CD4-positive, alpha-beta T cell treated with Interleukin-6 for 4 hours (primary cell): ENCODE results near the gene PPBP.
"Not testable (repeated sequence)": the region's sequence is repeated elsewhere in the genome, so short reads cannot be mapped to it uniquely, and the experiment has no call there.

Experiments
- DNase-seq: peaks from one replicate; pipeline ENCODE4 v3.0.0-alpha.2; 2020; ENCODE audit warnings: mixed read lengths

Gene PPBP

GRCh38 chr4:73991742-73992000 lies 3.7 kb upstream of the PPBP start:
- DNase-seq: no peak

DNA sequence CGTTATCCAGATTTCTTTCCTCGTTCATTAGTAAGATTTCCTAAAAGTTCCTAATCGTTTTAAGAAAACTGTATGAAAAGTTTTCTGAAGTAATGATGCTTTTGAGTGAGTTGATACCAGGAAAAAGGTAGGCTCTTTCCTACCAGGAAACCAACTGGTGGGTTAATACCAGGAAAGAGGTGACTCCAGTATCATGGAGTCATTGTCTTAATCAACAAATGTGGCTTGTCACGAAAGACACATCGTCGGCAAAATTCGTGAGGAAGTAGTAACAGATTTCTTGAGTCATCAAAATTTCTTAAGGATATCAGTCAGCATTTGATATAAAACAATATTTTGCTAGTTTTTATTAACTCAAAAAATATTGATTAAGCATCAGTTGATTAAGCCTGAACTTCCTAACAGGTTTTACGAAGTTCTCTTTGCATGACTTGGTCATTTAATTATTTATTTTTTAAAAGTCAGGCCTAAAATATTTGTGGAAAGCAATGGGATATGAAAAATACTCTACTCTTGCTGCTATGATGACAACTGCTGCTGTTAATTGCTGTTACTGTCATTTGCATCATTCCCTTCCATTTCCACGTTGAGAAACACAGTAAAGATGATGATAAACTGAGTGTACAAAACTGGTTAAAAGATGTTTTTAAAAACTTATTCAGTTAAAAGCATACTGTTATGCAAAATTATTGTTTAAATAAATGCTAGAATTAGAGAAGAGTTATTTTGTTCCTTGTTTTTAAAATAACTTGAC lies 3.2 kb upstream of the PPBP start:
- no peak for DNase-seq

DNA sequence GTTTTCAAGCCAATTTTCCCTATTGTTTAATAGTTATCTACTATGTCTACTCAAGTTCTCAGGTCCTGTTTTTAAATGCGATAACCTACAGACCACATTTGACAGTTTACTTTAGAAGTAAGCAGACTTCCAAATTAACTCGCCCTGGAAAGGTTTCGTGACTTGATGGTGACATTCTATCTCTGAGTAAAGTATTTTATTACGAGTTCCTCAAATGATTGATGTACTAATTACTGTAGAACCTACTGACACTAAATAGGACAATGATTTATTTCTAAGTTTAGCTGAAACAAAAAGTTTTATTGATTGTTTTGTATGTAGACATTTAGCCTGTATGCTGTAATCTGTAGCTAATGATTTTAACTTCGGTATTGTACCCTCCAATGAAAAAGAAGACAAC lies 1.9 kb upstream of the PPBP start:
- no peak for DNase-seq

DNA sequence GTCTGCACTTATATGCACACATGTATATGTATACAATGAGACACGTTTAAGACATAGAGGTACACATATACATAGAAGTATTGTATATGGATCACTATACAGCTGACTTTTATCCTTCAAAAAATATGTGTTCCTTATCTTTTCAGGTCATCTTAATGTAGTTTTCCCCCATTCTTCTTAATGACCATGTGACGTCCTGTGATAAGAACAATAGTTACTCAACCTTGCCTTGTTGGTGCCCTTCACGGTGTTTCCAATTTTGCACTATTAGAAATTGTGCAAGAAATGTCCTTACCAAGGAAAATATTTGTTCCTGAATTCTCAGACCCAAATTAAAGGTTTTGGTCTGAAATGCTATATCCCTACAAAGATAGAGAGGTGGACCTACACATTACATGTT lies 1.0 kb upstream of the PPBP start:
- DNase-seq: no peak

DNA sequence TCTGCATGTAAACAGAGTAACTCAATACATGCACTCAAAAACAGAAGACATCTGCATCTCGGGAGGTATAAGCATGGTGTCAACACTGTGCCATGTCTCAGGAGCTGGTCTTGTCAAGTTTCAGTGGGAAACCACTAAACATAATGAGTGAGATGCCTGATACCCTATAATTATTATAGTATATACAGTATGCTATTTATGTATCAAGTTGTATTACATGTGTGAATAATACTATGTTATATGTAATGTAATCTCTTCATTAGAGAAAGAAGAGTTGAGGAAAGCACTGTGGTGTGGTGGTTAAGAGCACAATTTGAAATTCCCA lies 2.5 kb downstream of the PPBP start:
- DNase-seq: no peak

DNA sequence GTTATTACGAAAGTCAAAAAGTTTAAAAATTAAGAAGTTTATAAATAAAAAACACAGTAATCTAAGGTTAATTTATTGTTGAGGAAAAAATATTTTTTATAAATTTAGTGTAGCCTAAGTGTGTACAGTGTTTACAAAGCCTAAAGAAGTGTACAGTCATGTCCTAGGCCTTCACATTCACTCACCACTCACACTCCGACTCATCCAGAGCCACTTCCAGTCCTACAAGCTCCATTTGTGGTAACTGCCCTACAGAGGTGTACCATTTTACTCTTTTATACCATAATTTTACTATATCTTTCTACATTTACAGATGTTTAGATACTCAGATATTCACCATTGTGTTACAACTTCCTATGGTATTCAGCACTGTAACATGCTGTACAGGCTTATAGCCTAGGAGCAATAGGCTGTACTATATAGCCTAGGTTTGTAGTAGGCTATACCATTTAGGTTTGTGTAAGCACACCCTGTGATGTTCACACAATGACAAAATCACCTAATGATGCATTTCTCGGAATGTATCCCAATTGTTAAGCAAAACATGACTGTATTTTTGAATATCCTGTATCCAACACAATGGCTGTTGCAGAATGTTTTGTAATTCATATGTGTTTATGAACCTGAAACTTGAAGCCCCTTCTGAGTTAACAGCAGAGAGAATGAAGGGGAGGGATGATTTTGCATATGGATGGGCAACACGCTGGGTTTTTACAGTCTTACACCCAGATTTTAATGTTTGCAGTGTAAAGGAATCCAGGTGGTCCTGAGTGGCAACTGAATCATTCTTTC lies 3.1 kb downstream of the PPBP start:
- no peak for DNase-seq

DNA sequence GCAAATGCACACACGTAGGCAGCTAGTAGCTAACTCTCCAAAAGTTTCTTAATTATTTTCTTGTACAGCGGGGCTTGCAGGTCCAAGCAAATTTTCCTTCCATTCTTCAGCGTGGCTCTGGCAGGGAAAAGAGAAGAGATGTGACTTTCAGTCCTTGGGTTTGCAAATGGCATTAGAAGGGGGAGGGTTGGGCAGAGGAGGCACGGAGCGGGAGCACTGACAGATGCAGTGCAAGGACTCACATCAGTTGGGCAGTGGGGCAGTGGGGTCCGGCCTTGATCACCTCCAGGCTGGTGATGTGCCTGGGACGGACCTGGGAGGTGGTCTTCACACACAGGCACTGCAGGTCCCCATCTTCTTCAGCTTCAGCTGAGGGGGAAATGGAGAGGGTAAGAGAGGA lies 6.8 kb downstream of the PPBP start:
- DNase-seq: not testable (repeated sequence)

GRCh38 chr4:73979407-73979957 lies 8.5 kb downstream of the PPBP start:
- no peak for DNase-seq

- DNase-seq: no peak
Measured at GRCh38 chr4:73978886-73979285, 9.1 kb downstream of the PPBP start.

DNA sequence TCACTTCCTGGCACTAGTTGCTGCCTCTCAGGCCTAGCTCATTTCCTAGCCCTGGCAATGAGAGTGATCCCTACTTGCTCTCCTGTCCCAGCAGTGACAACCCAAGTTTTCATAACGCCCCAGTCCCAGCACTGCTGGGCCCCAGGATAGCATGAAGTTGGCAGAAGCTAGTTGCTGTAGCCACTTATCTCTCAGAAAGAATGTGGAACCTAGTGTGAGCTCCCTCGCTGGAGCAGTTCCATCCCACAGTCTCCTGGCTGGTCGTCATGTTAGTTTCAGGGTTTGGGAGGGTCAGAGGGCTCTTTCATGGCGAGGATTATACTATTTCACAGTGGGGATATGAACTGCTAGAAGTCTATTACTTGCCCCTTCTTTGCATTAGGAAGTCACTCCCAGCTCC lies 11.3 kb downstream of the PPBP start:
- DNase-seq: no peak

DNA sequence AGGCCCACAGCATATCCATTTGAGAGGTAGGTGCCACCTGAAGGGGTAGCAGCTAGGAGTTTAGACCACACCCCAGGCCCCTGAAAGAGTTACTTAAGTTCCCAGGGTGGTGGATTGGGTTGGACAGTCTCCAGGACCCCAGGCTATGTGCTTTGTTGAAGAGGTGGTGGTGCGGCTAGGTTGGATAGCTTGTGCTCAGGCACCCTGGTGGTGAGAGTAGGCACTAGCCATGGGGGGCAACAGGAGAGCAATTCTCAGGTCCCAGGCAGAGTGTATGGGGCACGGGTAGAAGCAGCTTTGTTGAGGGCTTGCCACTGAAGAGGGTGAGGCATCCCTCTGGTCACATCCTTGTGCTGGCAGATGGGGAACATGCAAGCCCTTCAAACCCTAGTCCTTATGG lies 11.8 kb downstream of the PPBP start:
- DNase-seq: no peak

GRCh38 chr4:73974352-73974751 lies 13.6 kb downstream of the PPBP start:
- no peak for DNase-seq

GRCh38 chr4:73970945-73971344 lies 17.0 kb downstream of the PPBP start:
- no peak for DNase-seq

- no peak for DNase-seq
Measured at GRCh38 chr4:73970011-73970410, 18.0 kb downstream of the PPBP start.

GRCh38 chr4:73967866-73968265 lies 20.1 kb downstream of the PPBP start:
- DNase-seq: no peak

- DNase-seq: no peak
Measured at GRCh38 chr4:73964862-73965611, 23.0 kb downstream of the PPBP start.

DNA sequence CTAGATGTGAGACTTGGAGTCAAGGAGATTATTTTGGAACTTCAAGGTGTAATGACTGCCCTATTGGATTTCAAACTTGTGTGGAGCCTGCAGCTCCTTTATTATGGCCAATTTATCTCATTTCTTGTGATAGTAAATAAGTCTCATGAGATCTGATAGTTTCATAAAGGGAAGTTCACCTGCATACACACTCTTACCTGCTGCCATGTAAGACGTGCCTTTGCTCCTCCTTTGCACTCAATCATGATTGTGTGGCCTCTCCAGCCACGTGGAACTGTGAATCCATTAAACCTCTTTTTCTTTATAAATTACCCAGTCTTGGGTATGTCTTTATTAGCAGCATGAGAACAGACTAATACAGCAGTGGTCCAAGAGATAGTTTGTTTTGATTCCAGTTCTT lies 25.3 kb downstream of the PPBP start:
- DNase-seq: no peak

GRCh38 chr4:73959041-73959440 lies 28.9 kb downstream of the PPBP start:
- DNase-seq: not testable (repeated sequence)

DNA sequence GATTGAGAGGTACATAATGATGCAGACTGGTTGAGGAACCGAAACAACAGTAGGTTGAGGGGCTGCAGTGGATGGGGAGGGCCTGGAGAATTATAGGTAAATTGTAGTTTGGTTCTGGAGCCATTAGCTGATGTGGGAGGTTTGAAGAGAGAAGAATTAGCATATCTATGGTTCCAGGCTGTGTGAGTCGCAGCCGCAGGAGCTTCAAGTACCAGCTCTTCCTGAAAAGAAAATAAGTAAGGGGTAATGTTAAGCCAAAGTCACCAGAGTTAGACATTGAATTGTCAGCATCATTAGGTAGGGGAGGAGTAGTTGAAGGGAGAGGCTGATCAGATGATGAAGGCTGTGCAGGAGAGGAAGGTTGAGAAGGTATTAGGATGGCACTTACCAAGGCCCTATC lies 35.6 kb downstream of the PPBP start:
- no peak for DNase-seq

- DNase-seq: not testable (repeated sequence)
Measured at GRCh38 chr4:73950376-73950920, 37.5 kb downstream of the PPBP start.

GRCh38 chr4:73948990-73949706 lies 38.8 kb downstream of the PPBP start:
- DNase-seq: no peak

- DNase-seq: no peak
Measured at GRCh38 chr4:73948291-73948690, 39.7 kb downstream of the PPBP start.
